Activated CD4-positive, alpha-beta T cell treated with anti-CD3 and anti-CD28 coated beads, Interleukin-2, amount 10 ng/mL, durations not matched to agents 7 days and 5 days (primary cell): ENCODE results near the gene RBMX. TPM values are rescaled to one million over a fixed set of nuclear protein-coding genes. Genes with fewer than 3 reads are reported as not detected.
"Not testable (repeated sequence)": the region's sequence is repeated elsewhere in the genome, so short reads cannot be mapped to it uniquely, and the experiment has no call there.

ENCODE experiments used
- CTCF ChIA-PET: fragments of 350-600 bp; sonication (Branson Sonifier 250); formaldehyde crosslinking; loops from one replicate; lab custom pipeline; 2021; ENCODE audit warnings: antibody characterized with exemption; lab: Charles Lee
- POLR2A ChIA-PET: fragments of 350-600 bp; sonication (Branson Sonifier 250); formaldehyde crosslinking; loops from one replicate; lab custom pipeline; 2021; ENCODE audit warnings: antibody characterized with exemption; lab: Charles Lee
- DNase-seq: peaks from one replicate; pipeline ENCODE4 v3.0.0-alpha.2; 2020
- H3K27ac Mint-ChIP-seq: one replicate; pipeline ENCODE4 v1.8.0; 2021; ENCODE audit warnings: mild to moderate bottlenecking, moderate library complexity, mixed read lengths
- H3K27me3 Mint-ChIP-seq: one replicate; pipeline ENCODE4 v1.8.0; 2021; ENCODE audit warnings: mixed read lengths
- H3K36me3 Mint-ChIP-seq: one replicate; pipeline ENCODE4 v1.8.0; 2021; ENCODE audit warnings: low read depth, mixed read lengths
- H3K4me1 Mint-ChIP-seq: one replicate; pipeline ENCODE4 v1.8.0; 2021; ENCODE audit warnings: mixed read lengths
- H3K4me3 Mint-ChIP-seq: one replicate; pipeline ENCODE4 v1.8.0; 2021; ENCODE audit warnings: mild to moderate bottlenecking, moderate library complexity, mixed read lengths
- H3K9me3 Mint-ChIP-seq: one replicate; pipeline ENCODE4 v1.8.0; 2021; ENCODE audit warnings: mixed read lengths
- total RNA-seq, 2 experiments: library from RNA; stranded (reverse); gene quantifications; one replicate each; pipeline ENCODE4 v1.2.3, GENCODE V29; 2021

The RBMX gene
- total RNA-seq, 2 experiments from 2014 or later: 281 to 316 TPM

DNA sequence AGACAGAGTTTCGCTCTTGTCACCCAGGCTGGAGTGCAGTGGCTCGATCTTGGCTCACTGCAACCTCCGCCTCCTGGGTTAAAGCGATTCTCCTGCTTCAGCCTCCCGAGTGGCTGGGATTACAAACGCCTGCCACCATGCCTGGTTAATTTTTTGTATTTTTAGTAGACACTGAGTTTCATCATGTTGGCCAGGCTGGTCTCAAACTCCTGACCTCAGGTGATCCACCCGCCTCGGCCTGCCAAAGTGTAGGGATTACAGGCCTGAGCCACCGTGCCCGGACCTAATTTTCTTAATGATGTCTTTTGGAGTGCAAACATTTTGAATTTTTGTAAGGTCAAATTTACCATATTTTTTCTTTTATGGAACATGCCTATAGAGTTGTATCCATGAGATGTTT is 19.5 kb upstream of the RBMX start:
- CTCF ChIA-PET, H3K27ac Mint-ChIP-seq, H3K36me3 Mint-ChIP-seq, POLR2A ChIA-PET, DNase-seq, H3K9me3 Mint-ChIP-seq, H3K4me3 Mint-ChIP-seq, H3K4me1 Mint-ChIP-seq, H3K27me3 Mint-ChIP-seq: not testable (repeated sequence)

DNA sequence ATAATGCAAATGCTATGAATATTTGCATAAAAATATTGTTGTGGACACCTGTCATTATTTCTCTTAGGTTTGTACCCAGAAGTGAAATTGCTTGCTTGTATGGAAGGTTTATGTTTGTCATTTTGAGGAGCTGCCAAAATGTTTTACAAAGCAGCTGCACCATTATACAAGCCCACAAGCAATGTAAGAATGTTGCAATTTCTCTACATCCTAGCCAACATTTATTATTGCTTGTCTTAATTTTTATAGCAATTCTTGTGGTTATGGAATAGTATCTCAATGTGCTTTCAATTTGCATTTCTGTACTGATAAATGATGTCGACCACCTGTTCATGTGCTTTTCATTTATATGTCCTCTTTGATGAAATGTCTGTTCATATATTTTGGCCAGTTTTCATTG is 18.7 kb upstream of the RBMX start:
- no peaks in the 10 kb centered on the region for H3K9me3 Mint-ChIP-seq

DNA sequence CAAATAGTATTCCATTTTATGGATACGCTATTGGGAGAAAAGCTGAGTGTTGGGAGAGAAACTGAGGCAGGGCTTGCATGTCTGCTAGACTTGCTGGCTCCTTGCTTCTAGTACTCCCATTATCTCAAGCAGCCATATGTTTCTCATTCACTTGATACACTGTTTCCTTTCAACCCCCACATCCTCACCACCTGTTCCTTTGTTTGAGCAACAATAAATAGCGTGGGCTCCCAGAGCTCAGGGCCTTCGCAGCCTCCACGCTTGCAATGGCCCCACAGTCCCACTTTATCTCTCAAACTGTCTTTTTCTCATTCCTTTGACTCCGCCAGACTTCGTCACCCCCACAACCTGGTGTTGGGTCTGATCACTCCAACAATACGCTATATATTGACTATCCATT is 18.2 kb upstream of the RBMX start:
- DNase-seq, H3K27ac Mint-ChIP-seq, H3K36me3 Mint-ChIP-seq, H3K4me3 Mint-ChIP-seq, H3K4me1 Mint-ChIP-seq, POLR2A ChIA-PET, H3K27me3 Mint-ChIP-seq, H3K9me3 Mint-ChIP-seq: not testable (repeated sequence)
- CTCF ChIA-PET: interaction anchor here (0.8 kb wide), 1 partner anchor 17 kb away, joined by 3 read pairs; no protein-coding TSS in a partner anchor

More for the DNA sequence above, 18.7 kb upstream of the RBMX start:
- POLR2A ChIA-PET: no interaction called here
- H3K36me3 Mint-ChIP-seq: no peaks in the 10 kb centered on the region
- no peak overlapping the region for H3K4me3 Mint-ChIP-seq
- H3K27ac Mint-ChIP-seq: no peak overlapping the region
- no peak for DNase-seq
- peaks cover 2% of the 10 kb centered on the region for H3K4me1 Mint-ChIP-seq
- no peaks in the 10 kb centered on the region for H3K27me3 Mint-ChIP-seq
- CTCF ChIA-PET: no interaction called here

DNA sequence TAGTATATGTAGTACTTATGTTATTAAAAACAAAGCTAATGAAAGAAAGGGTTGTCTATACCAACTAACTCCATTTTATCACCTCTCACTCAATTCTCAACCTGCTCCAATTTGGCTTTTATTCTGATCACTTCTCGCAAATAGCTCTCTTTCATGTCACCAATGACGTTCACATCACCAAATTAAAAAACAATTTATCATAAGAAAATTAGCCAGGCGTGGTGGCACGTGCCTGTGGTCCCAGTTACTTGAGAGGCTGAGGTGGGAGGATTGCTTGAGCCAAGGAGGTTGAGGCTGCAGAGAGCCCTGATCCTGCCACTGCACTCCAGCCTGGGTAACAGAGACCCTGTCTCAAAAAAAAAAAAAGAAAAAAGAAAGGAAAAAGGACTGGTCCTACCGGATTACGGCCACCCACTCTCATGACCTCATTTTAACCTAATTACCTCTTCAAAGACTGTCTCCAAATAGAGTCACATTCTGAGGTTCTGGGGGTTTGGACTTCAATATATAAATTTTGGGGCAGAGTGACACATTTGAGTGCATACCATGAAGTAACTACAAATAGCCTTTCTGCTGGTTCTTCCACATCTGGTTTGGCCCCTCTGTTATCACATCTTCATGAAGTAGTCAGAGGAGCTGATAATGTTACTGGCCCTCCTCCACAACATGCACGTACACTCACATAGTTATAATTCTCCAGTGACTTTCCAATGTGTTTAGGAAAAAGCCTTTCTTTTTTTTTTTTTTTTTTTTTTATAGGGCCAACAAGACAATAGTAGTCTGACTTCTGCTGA is 15.8 kb upstream of the RBMX start:
- Mint-ChIP-seq H3K27me3 (peaks cover 2% of the 10 kb centered on the region), H3K27ac (no peak overlapping the region), H3K36me3 (no peaks in the 10 kb centered on the region), H3K4me3 (no peak overlapping the region), H3K4me1 (peaks cover 2% of the 10 kb centered on the region), H3K9me3 (no peaks in the 10 kb centered on the region)
- POLR2A ChIA-PET: no interaction called here
- DNase-seq: no peak
- CTCF ChIA-PET: interaction anchor here (0.6 kb wide), 1 partner anchor 677 kb away, joined by 3 read pairs; no protein-coding TSS in a partner anchor

DNA sequence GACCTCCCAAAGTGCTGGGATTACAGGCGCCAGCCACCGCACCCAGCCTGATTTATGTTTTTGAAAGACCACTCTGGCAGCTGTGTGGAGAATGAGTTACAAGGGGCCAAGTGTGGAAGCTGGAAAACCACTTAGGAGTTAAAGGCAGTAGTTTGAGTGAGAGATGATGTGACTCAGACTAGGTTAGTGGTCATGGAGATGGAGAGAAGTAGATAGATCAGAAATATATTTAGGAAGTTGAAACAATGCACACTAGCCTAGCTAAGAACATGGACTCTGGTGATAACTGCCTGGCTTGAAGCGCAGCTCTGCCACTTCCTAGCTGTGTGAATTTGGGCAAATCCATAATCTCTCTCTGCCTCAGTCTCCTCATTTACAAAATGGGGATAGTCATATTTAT is 11.9 kb upstream of the RBMX start:
- ChIA-PET CTCF (no interaction called here), POLR2A (no interaction called here)
- H3K4me1 Mint-ChIP-seq: no peaks in the 10 kb centered on the region
- no peak overlapping the region for H3K27ac Mint-ChIP-seq
- no peaks in the 10 kb centered on the region for H3K9me3 Mint-ChIP-seq
- no peaks in the 10 kb centered on the region for H3K36me3 Mint-ChIP-seq
- no peak for DNase-seq
- H3K27me3 Mint-ChIP-seq: peaks cover 2% of the 10 kb centered on the region
- no peak overlapping the region for H3K4me3 Mint-ChIP-seq

DNA sequence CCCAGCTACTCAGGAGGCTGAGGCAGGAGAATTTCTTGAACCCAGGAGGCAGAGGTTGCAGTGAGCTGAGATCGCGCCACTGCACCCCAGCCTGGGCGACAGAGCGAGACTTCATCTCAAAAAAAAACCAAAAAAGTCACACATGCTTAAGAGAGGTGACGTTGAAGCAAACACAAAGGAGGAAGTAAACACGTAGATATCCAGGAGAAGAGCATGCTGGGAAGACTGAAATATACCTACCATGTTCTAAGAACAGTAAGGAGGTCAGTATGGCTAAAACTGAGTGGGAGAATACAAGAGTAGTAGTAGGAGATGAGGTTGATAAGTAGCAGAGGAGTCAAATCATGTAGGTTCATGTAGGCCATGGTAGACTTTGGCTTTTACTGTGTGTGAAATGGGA is 10.1 kb upstream of the RBMX start:
- H3K27me3 Mint-ChIP-seq, H3K9me3 Mint-ChIP-seq, POLR2A ChIA-PET, H3K4me1 Mint-ChIP-seq, H3K4me3 Mint-ChIP-seq, DNase-seq, H3K27ac Mint-ChIP-seq, H3K36me3 Mint-ChIP-seq: not testable (repeated sequence)
- CTCF ChIA-PET: interaction anchor here (0.7 kb wide), 1 partner anchor 23 kb away, joined by 3 read pairs; no protein-coding TSS in a partner anchor

DNA sequence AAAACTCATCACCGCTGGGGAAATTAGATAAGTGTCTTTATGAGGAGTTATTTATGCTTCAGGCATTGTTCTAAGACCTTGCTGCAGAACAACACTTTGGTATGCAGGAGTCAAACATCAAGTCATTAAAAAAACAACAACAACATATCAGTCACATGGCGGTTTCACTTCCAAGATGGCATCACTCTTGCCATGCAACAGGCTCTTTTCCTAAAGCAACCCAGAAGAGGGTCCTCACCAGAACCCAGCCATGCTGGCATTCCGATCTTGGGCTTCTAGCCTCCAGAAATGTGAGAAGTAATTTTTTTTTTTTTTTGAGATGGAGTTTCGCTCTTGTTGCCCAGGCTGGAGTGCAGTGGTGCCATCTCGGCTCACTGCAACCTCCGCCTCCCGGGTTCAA is 8.7 kb upstream of the RBMX start:
- no peak overlapping the region for H3K27ac Mint-ChIP-seq
- no peaks in the 10 kb centered on the region for H3K9me3 Mint-ChIP-seq
- ChIA-PET POLR2A (no interaction called here), CTCF (interaction anchor here (0.7 kb wide), 1 partner anchor 895 kb away, joined by 3 read pairs; no protein-coding TSS in a partner anchor)
- no peaks in the 10 kb centered on the region for H3K36me3 Mint-ChIP-seq
- peaks cover 8% of the 10 kb centered on the region for H3K4me1 Mint-ChIP-seq
- H3K27me3 Mint-ChIP-seq: peaks cover 2% of the 10 kb centered on the region
- no peak for DNase-seq
- no peak overlapping the region for H3K4me3 Mint-ChIP-seq

DNA sequence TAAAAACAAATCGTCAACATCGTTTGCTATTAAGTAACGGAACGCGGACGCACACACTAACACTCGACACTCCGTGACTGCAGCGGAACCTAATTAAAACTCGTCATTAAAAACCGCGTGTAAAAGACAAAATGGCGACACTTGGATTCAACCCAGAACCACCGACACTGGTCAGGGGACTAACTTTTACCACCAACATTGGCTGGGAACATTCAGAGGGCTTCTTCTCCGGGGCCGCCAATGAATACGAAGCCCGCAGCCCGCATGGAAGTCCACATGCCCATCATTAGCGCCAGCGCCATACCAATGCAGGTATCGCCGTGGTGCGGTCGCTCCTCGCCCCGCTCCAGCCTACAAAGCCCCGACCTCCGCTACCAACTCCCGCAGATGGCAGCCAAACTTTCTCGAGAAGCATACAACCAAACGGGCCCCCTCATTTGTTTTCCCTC is 498 bp downstream of the RBMX start:
- H3K4me1 Mint-ChIP-seq: peaks cover 23% of the 10 kb centered on the region
- peak overlapping the region; percentile 99 for H3K4me3 Mint-ChIP-seq
- POLR2A ChIA-PET: interaction anchor here (1.0 to 1.3 kb wide), 3 partner anchors 8 to 100 kb away, joined by 3 to 8 read pairs (median 4); partner anchors contain the start of gene ARHGEF6
- peak; percentile 34 for DNase-seq
- no peaks in the 10 kb centered on the region for H3K27me3 Mint-ChIP-seq
- peak overlapping the region; percentile 99 for H3K27ac Mint-ChIP-seq
- no peaks in the 10 kb centered on the region for H3K9me3 Mint-ChIP-seq
- CTCF ChIA-PET: interaction anchor here (0.6 to 1.0 kb wide), 3 partner anchors 12 to 113 kb away, joined by 3 to 6 read pairs (median 4); no protein-coding TSS in a partner anchor
- peaks cover 35% of the 10 kb centered on the region for H3K36me3 Mint-ChIP-seq

DNA sequence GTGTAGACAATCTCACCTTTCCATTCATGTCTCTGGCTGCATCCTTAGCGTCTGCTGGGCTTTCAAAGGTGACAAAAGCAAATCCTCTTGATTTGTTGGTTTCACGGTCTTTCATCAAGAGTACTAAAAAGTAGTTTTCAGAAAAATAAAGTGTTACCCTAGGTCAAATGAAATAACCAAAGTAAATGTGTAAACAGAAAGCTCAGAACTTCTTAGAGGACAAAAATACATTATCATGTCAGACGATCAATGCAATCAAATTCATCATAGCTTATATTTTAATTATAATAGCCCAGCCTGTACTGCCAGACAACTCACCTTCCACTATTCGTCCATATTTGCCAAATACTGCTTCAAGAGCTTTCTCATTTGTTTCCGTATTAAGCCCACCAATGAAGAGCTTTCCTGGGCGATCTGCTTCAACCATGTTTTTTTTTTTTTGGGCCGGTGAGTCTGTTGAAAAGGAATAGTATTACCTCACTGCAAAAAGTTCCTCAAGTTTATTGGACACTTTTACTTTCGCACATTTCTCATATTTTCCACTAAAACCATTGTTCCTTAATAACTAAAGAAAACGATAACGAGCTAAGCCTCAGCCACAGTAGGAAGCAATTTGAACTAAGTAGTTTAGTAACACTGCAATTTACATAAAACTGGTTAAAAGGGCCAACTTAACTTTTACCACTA is 1.4 kb downstream of the RBMX start:
- H3K4me3 Mint-ChIP-seq: peak overlapping the region; percentile 99
- ChIA-PET POLR2A (interaction anchor here (0.6 to 1.0 kb wide), 3 partner anchors 9 to 99 kb away, joined by 3 to 11 read pairs (median 5); partner anchors contain the start of gene ARHGEF6), CTCF (interaction anchor here (0.6 to 1.3 kb wide), 2 partner anchors 29 to 152 kb away, joined by 3 read pairs; no protein-coding TSS in a partner anchor)
- peaks cover 23% of the 10 kb centered on the region for H3K4me1 Mint-ChIP-seq
- peak overlapping the region; percentile 99 for H3K27ac Mint-ChIP-seq
- no peaks in the 10 kb centered on the region for H3K9me3 Mint-ChIP-seq
- no peak for DNase-seq
- H3K27me3 Mint-ChIP-seq: no peaks in the 10 kb centered on the region
- H3K36me3 Mint-ChIP-seq: peaks cover 42% of the 10 kb centered on the region

DNA sequence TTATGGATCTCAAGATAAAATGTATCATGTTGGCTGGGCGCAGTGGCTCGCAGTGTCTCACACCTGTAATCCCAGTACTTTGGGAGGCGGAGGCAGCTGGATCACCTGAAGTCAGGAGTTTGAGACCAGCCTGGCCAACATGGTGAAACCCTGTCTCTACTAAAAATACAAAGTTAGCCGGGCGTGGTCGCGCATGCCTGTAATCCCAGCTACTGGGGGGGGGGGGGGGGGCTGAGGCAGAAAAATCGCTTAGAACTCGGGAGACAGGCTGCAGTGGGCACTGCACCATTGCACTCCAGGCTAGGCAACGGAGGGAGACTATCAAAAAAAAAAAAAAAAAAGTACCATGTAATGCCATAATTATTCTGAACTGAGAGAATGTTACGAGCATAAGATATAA is 2.1 kb downstream of the RBMX start:
- Mint-ChIP-seq H3K9me3 (no peaks in the 10 kb centered on the region), H3K27me3 (no peaks in the 10 kb centered on the region), H3K27ac (peak overlapping the region; percentile 25), H3K36me3 (peaks cover 49% of the 10 kb centered on the region), H3K4me3 (peak overlapping the region; percentile 99), H3K4me1 (peaks cover 29% of the 10 kb centered on the region)
- POLR2A ChIA-PET: interaction anchor here (1.0 kb wide), 1 partner anchor 98 kb away, joined by 11 read pairs; the partner anchor contains the start of gene ARHGEF6
- DNase-seq: no peak
- CTCF ChIA-PET: interaction anchor here (1.3 kb wide), 1 partner anchor 152 kb away, joined by 3 read pairs; no protein-coding TSS in a partner anchor

DNA sequence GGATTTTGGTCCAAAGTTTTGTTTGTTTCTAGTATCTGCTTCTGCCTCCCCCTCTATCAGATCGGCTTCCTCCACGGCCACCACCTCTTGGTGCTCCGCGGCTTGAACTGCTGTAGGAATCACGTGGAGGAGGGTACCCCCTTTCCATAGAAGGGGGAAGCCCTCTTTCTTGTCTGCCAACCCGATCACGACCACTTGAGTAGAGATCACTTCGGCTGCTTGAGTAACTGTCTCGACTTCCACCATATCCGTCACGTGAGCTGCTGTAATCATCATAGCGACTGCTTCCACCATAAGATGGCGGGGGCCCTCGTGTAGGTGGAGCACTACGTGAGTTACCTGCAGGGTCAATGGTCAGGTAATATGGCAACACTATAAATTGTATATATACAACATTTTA is 6.4 kb downstream of the RBMX start:
- H3K27ac Mint-ChIP-seq, H3K9me3 Mint-ChIP-seq, H3K27me3 Mint-ChIP-seq, POLR2A ChIA-PET, CTCF ChIA-PET, DNase-seq, H3K4me3 Mint-ChIP-seq: not testable (repeated sequence)
- H3K36me3 Mint-ChIP-seq: peaks cover 73% of the 10 kb centered on the region
- peaks cover 47% of the 10 kb centered on the region for H3K4me1 Mint-ChIP-seq

DNA sequence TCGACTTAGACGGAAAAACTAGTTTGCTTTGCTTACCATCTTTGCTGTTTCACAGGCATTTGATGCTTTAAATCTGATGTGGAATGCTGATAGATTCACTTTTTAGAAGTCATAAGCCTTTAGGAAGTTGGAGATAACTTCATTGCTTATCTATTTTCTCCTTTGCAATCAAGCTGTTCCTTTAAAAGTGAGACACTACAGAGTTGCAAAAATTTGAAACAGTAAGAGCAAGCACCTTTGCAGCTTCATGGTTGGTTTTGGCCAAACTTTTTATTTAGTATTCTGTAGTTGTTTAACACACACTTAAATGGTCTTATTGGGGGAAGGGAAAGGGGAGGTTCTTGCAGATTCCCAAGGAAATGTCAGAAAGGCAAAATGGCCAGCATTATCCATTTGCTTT is 7.3 kb downstream of the RBMX start:
- H3K4me3 Mint-ChIP-seq, H3K27me3 Mint-ChIP-seq, H3K9me3 Mint-ChIP-seq, POLR2A ChIA-PET, CTCF ChIA-PET, H3K27ac Mint-ChIP-seq, DNase-seq: not testable (repeated sequence)
- Mint-ChIP-seq H3K4me1 (peaks cover 50% of the 10 kb centered on the region), H3K36me3 (peaks cover 72% of the 10 kb centered on the region)
